Measurements from ENCODE around the gene ARHGEF39. TPM values are rescaled to one million over a fixed set of nuclear protein-coding genes. Genes with fewer than 3 reads are reported as not detected.
"Not testable (repeated sequence)": the region's sequence is repeated elsewhere in the genome, so short reads cannot be mapped to it uniquely, and the experiment has no call there.

Gene ARHGEF39
- polyA plus RNA-seq, 3 donors, result 0.13 to 0.53 (median 0.42) TPM

- intact Hi-C loops (cut with micrococcal nuclease), result loop anchor here (1.0 to 10.0 kb wide), 4 partner anchors 11 to 166 kb away; partner anchors contain the start of gene SPAG8 (in 1 of the 2)
- 0% methylated on average over 8 of the region's 11 CpGs for WGBS (ENCODE audit: insufficient coverage)
- Histone ChIP-seq H2AFZ (ENCODE audit: insufficient read depth, low read depth, low read length, poor library complexity, severe bottlenecking) (peak overlapping the region; percentile 78), H3K4me3 (replicated peaks in 1 of 3; ENCODE audit: low read depth in 2 of 3, low read length in 3 of 3) (peak overlapping the region; percentile 65 to 81 (median 71)), H3K4me2 (replicated peaks; ENCODE audit: extremely low read depth, low read length, poor library complexity, severe bottlenecking) (peak overlapping the region; percentile 94), H3K79me2 (ENCODE audit: insufficient read depth, low read length) (peaks cover 14% of the 10 kb centered on the region), H4K20me1 (ENCODE audit: insufficient read depth, low read length) (no peaks in the 10 kb centered on the region), H3K9ac (ENCODE audit: insufficient read depth, low read length, poor library complexity, severe bottlenecking) (peak overlapping the region; percentile 80), H3K4me1 (ENCODE audit: control insufficient read depth in 1 of 2, insufficient read depth in 2 of 2, low read length in 2 of 2) (peaks cover 63 to 84% of the 10 kb centered on the region in 2 donors), H3K27ac (ENCODE audit: low read depth in 1 of 2, low read length in 2 of 2) (peak overlapping the region; percentile 89 to 94), H3K9me3 (replicated peaks in 1 of 2; ENCODE audit: control insufficient read depth in 1 of 2, insufficient read depth in 1 of 2, low read length in 2 of 2) (no peaks in the 10 kb centered on the region), H3K36me3 (replicated peaks in 1 of 2; ENCODE audit: control insufficient read depth in 1 of 2, insufficient read depth in 2 of 2, low read length in 2 of 2) (no peaks in the 10 kb centered on the region), H3K27me3 (ENCODE audit: control insufficient read depth in 2 of 2, insufficient read depth in 2 of 2, low read length in 2 of 2) (no peaks in the 10 kb centered on the region)
- peaks cover 3% of the 10 kb centered on the region in 2 donors for H3K36me3 Mint-ChIP-seq
- peak overlapping the region; percentile 92 to 99 for H3K4me3 Mint-ChIP-seq
- H3K4me1 Mint-ChIP-seq, result peaks cover 77% of the 10 kb centered on the region
- H3K9me3 Mint-ChIP-seq, result peaks cover 0 to 2% (median 0%) of the 10 kb centered on the region in 7 donors
- TF ChIP-seq CTCF (IDR thresholded peaks at IDR 0.05), result no peak
- peaks cover 0 to 8% (median 0%) of the 10 kb centered on the region in 3 donors for H3K27me3 Mint-ChIP-seq (ENCODE audit: low read depth in 3 of 3)
- H3K27ac Mint-ChIP-seq, result peak overlapping the region; percentile 94 to 99 (median 98)
- DNase-seq, result peak in 2 of 3 donors; percentile 31 to 43
These were observed 18.9 kb downstream of the ARHGEF39 start for GRCh38 chr9:35646153-35646532.

GRCh38 chr9:35645736-35646135, 19.3 kb downstream of the ARHGEF39 start:
- Histone ChIP-seq H3K4me3 (replicated peaks in 1 of 3; ENCODE audit: low read depth in 2 of 3, low read length in 3 of 3) (peak overlapping the region; percentile 65 to 81 (median 71)), H3K9ac (ENCODE audit: insufficient read depth, low read length, poor library complexity, severe bottlenecking) (peak overlapping the region; percentile 80), H3K27ac (ENCODE audit: low read depth in 1 of 2, low read length in 2 of 2) (peak overlapping the region; percentile 89 to 94), H3K4me2 (replicated peaks; ENCODE audit: extremely low read depth, low read length, poor library complexity, severe bottlenecking) (peak overlapping the region; percentile 94), H3K79me2 (ENCODE audit: insufficient read depth, low read length) (peaks cover 14% of the 10 kb centered on the region), H3K4me1 (ENCODE audit: control insufficient read depth in 1 of 2, insufficient read depth in 2 of 2, low read length in 2 of 2) (peaks cover 67 to 88% of the 10 kb centered on the region in 2 donors), H2AFZ (ENCODE audit: insufficient read depth, low read depth, low read length, poor library complexity, severe bottlenecking) (peak overlapping the region; percentile 78)
- WGBS (ENCODE audit: insufficient coverage), result 43% methylated on average over 7 of the region's 10 CpGs
- H3K27me3 Mint-ChIP-seq (ENCODE audit: low read depth in 3 of 3); H3K36me3 ChIP-seq (replicated peaks in 1 of 2; ENCODE audit: control insufficient read depth in 1 of 2, insufficient read depth in 2 of 2, low read length in 2 of 2); H3K9me3 Mint-ChIP-seq; H4K20me1 ChIP-seq (ENCODE audit: insufficient read depth, low read length); H3K27me3 ChIP-seq (ENCODE audit: control insufficient read depth in 2 of 2, insufficient read depth in 2 of 2, low read length in 2 of 2); H3K9me3 ChIP-seq (replicated peaks in 1 of 2; ENCODE audit: control insufficient read depth in 1 of 2, insufficient read depth in 1 of 2, low read length in 2 of 2); H3K36me3 Mint-ChIP-seq; DNase-seq: not testable (repeated sequence)
- H3K4me1 Mint-ChIP-seq, result peaks cover 81% of the 10 kb centered on the region
- H3K27ac Mint-ChIP-seq, result peak overlapping the region; percentile 94 to 99 (median 98)
- H3K4me3 Mint-ChIP-seq, result peak overlapping the region; percentile 92 to 99
- intact Hi-C loops (cut with micrococcal nuclease), result loop anchor here (1.0 to 10.0 kb wide), 4 partner anchors 12 to 167 kb away; partner anchors contain the start of gene SPAG8 (in 1 of the 2)
